Measurements from ENCODE around the gene ZNRF4.

ZNRF4 gene

GRCh38 chr19:5440299-5440698, 14.9 kb upstream of the ZNRF4 start:
- no peaks in the 10 kb centered on the region for H3K9me2 ChIP-seq (replicated peaks; ENCODE audit: insufficient read depth, low read length)
- no peak overlapping the region for H2AFZ ChIP-seq (ENCODE audit: low read length)
- H3K9ac ChIP-seq (ENCODE audit: low read length): no peak overlapping the region
- H3K4me2 ChIP-seq (ENCODE audit: low read depth, low read length): no peak overlapping the region
- no peak for DNase-seq
- H3K27ac ChIP-seq (ENCODE audit: low read length): no peak overlapping the region
- peaks cover 58% of the 10 kb centered on the region for H3K27me3 ChIP-seq (replicated peaks; ENCODE audit: insufficient read depth, low read length)
- H3K4me3 ChIP-seq (ENCODE audit: low read length): no peak overlapping the region
- no peak for TF ChIP-seq EZH2 (optimal IDR thresholded peaks at IDR 0.05; ENCODE audit: low read depth, low read length)
- no peak for TF ChIP-seq CTCF (IDR thresholded peaks at IDR 0.05; ENCODE audit: low read length)
- no peak for TF ChIP-seq EZH2phosphoT487 (IDR thresholded peaks at IDR 0.05; ENCODE audit: low read length)
- no peaks in the 10 kb centered on the region for H3K4me1 ChIP-seq (ENCODE audit: low read length)
- H3K79me2 ChIP-seq (ENCODE audit: low read length): no peaks in the 10 kb centered on the region
- no peaks in the 10 kb centered on the region for H3K9me3 ChIP-seq (replicated peaks; ENCODE audit: insufficient read depth, low read length)
- H3F3A ChIP-seq (ENCODE audit: insufficient read depth, low read length): no peaks in the 10 kb centered on the region
- no peaks in the 10 kb centered on the region for H4K20me1 ChIP-seq (ENCODE audit: insufficient read depth, low read length)
- no peaks in the 10 kb centered on the region for H3K36me3 ChIP-seq (replicated peaks; ENCODE audit: insufficient read depth, low read length)

GRCh38 chr19:5443723-5444122, 11.5 kb upstream of the ZNRF4 start:
- Histone ChIP-seq H3K4me1 (ENCODE audit: low read length) (no peaks in the 10 kb centered on the region), H3K4me3 (ENCODE audit: low read length) (no peak overlapping the region), H3K9me3 (replicated peaks; ENCODE audit: insufficient read depth, low read length) (no peaks in the 10 kb centered on the region), H2AFZ (ENCODE audit: low read length) (no peak overlapping the region), H3F3A (ENCODE audit: insufficient read depth, low read length) (no peaks in the 10 kb centered on the region), H3K27me3 (replicated peaks; ENCODE audit: insufficient read depth, low read length) (peaks cover 65% of the 10 kb centered on the region), H3K36me3 (replicated peaks; ENCODE audit: insufficient read depth, low read length) (no peaks in the 10 kb centered on the region), H4K20me1 (ENCODE audit: insufficient read depth, low read length) (no peaks in the 10 kb centered on the region), H3K9me2 (replicated peaks; ENCODE audit: insufficient read depth, low read length) (no peaks in the 10 kb centered on the region), H3K27ac (ENCODE audit: low read length) (no peak overlapping the region), H3K4me2 (ENCODE audit: low read depth, low read length) (no peak overlapping the region), H3K79me2 (ENCODE audit: low read length) (no peaks in the 10 kb centered on the region), H3K9ac (ENCODE audit: low read length) (no peak overlapping the region)
- TF ChIP-seq EZH2 (optimal IDR thresholded peaks at IDR 0.05; ENCODE audit: low read depth, low read length) (no peak), CTCF (IDR thresholded peaks at IDR 0.05; ENCODE audit: low read length) (no peak), EZH2phosphoT487 (IDR thresholded peaks at IDR 0.05; ENCODE audit: low read length) (no peak)
- no peak for DNase-seq

GRCh38 chr19:5444431-5444830, 10.8 kb upstream of the ZNRF4 start:
- Histone ChIP-seq H3K9ac (ENCODE audit: low read length) (no peak overlapping the region), H3K9me2 (replicated peaks; ENCODE audit: insufficient read depth, low read length) (no peaks in the 10 kb centered on the region), H3K36me3 (replicated peaks; ENCODE audit: insufficient read depth, low read length) (no peaks in the 10 kb centered on the region), H3K79me2 (ENCODE audit: low read length) (no peaks in the 10 kb centered on the region), H4K20me1 (ENCODE audit: insufficient read depth, low read length) (no peaks in the 10 kb centered on the region), H3K9me3 (replicated peaks; ENCODE audit: insufficient read depth, low read length) (no peaks in the 10 kb centered on the region), H3K4me2 (ENCODE audit: low read depth, low read length) (no peak overlapping the region), H2AFZ (ENCODE audit: low read length) (no peak overlapping the region), H3K27ac (ENCODE audit: low read length) (no peak overlapping the region), H3F3A (ENCODE audit: insufficient read depth, low read length) (no peaks in the 10 kb centered on the region), H3K27me3 (replicated peaks; ENCODE audit: insufficient read depth, low read length) (peaks cover 64% of the 10 kb centered on the region), H3K4me3 (ENCODE audit: low read length) (no peak overlapping the region), H3K4me1 (ENCODE audit: low read length) (no peaks in the 10 kb centered on the region)
- TF ChIP-seq EZH2 (optimal IDR thresholded peaks at IDR 0.05; ENCODE audit: low read depth, low read length): no peak
- no peak for TF ChIP-seq EZH2phosphoT487 (IDR thresholded peaks at IDR 0.05; ENCODE audit: low read length)
- TF ChIP-seq CTCF (IDR thresholded peaks at IDR 0.05; ENCODE audit: low read length): no peak
- DNase-seq: no peak

Measured in MM.1S (cell line).